Measurements from ENCODE around the gene EXOC7. TPM values are rescaled to one million over a fixed set of nuclear protein-coding genes. Genes with fewer than 3 reads are reported as not detected.

EXOC7 gene
- total and polyA plus RNA-seq, 12 donors, result 65.7 to 145 (median 95.8) TPM

DNA sequence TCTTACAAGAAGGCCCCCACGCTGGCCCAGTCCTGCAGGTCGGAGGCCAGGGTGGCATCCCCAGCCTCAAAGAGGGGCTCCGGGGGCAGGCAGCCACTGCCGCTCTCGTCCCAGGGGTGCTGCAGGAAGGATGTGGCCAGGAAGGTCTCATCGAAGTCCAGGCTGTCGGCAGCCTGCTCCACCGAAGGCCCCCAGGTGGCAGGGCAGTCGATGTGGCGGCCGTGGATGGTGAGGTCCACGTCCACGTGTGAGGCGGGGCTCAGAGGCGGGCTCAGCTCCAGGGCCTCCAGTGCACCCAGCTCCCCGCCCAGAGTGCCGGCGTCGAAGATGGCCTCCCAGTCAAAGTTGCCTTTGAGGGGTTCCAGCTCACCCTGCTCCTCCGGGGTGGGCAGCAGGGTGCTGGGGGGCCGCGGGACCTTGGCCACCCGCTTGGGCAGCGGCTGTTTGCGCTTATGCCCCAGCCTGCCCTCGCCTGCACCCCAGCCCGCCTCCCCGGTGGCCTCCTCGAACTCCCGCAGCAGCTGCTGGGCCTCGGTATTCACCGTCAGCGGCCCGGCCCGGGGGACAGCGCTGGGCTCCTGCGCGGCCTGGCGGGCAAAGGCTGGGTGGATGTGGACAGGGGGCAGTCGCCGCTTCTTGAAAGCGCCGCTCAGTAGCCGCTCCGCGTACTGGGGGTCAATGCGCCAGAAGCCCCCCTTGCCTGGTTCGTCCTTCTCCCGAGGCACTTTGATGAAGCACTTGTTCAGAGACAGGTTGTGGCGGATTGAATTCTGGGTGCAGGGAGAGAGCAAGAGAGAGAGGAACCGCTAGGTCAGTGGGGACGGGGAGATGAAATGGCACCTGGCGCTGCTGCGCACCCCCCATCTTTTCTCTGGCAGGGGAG is 34.0 kb upstream of the EXOC7 start:
- intact Hi-C loops (cut with DNase I), result no loop called here
- TF ChIP-seq, protein P1, sequence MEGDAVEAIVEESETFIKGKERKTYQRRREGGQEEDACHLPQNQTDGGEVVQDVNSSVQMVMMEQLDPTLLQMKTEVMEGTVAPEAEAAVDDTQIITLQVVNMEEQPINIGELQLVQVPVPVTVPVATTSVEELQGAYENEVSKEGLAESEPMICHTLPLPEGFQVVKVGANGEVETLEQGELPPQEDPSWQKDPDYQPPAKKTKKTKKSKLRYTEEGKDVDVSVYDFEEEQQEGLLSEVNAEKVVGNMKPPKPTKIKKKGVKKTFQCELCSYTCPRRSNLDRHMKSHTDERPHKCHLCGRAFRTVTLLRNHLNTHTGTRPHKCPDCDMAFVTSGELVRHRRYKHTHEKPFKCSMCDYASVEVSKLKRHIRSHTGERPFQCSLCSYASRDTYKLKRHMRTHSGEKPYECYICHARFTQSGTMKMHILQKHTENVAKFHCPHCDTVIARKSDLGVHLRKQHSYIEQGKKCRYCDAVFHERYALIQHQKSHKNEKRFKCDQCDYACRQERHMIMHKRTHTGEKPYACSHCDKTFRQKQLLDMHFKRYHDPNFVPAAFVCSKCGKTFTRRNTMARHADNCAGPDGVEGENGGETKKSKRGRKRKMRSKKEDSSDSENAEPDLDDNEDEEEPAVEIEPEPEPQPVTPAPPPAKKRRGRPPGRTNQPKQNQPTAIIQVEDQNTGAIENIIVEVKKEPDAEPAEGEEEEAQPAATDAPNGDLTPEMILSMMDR (IDR thresholded peaks at IDR 0.05), result no peak
- TF ChIP-seq POLR2A (IDR thresholded peaks at IDR 0.05), result no peak
- H3K27me3 ChIP-seq, result peaks cover 53% of the 10 kb centered on the region
- WGBS, 4 donors, result 54 to 91% (median 62%) methylated on average over 6 to 54 of the region's 54 CpGs
- peaks cover 3 to 20% of the 10 kb centered on the region in 2 donors for H3K4me1 ChIP-seq (replicated peaks in 1 of 2)
- DNase-seq, result no peak
- H3K9me3 ChIP-seq (replicated peaks in 1 of 3), result no peaks in the 10 kb centered on the region
- no peak overlapping the region for H3K27ac ChIP-seq
- no peaks in the 10 kb centered on the region for H3K36me3 ChIP-seq (replicated peaks in 1 of 2)
- H3K4me3 ChIP-seq, result no peak overlapping the region

DNA sequence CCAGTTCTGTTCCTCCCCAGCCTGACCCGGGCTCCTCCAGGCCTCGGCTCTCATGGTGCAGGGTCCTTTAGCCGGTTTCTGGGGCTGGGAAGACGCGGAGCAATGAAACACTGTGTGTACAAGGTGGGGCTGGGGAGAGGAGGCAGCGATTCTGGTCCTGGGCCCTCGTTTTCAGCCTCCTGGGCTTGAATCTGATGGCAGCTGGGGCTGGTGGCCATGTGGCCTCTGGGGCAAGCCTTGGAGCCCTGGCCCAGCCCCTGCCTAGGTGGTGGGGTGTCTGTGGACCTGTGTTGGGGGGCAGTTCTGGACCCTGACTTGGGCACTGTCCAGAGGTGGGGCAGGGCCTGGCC is 33.4 kb upstream of the EXOC7 start:
- WGBS, 4 donors, result 27 to 78% (median 65%) methylated on average over 3 to 7 of the region's 7 CpGs
- no peak for DNase-seq
- Histone ChIP-seq H3K27me3 (peaks cover 57% of the 10 kb centered on the region), H3K27ac (no peak overlapping the region), H3K4me3 (no peak overlapping the region), H3K9me3 (replicated peaks in 1 of 3) (no peaks in the 10 kb centered on the region), H3K36me3 (replicated peaks in 1 of 2) (no peaks in the 10 kb centered on the region), H3K4me1 (replicated peaks in 1 of 2) (peaks cover 3 to 20% of the 10 kb centered on the region in 2 donors)
- intact Hi-C loops (cut with DNase I), result no loop called here
- TF ChIP-seq POLR2A (IDR thresholded peaks at IDR 0.05), result no peak
- TF ChIP-seq, protein P1 (IDR thresholded peaks at IDR 0.05), result no peak

- WGBS, 4 donors, result 66 to 80% (median 76%) methylated on average over 10 to 16 of the region's 16 CpGs
- DNase-seq, result no peak
- intact Hi-C loops (cut with DNase I), result no loop called here
- peaks cover 61% of the 10 kb centered on the region for H3K27me3 ChIP-seq
- no peaks in the 10 kb centered on the region for H3K9me3 ChIP-seq (replicated peaks in 1 of 3)
- no peak overlapping the region for H3K4me3 ChIP-seq
- H3K4me1 ChIP-seq (replicated peaks in 1 of 2), result peaks cover 1 to 15% of the 10 kb centered on the region in 2 donors
- no peak for TF ChIP-seq POLR2A (IDR thresholded peaks at IDR 0.05)
- TF ChIP-seq, protein P1 (IDR thresholded peaks at IDR 0.05), result no peak
- H3K36me3 ChIP-seq (replicated peaks in 1 of 2), result no peaks in the 10 kb centered on the region
- no peak overlapping the region for H3K27ac ChIP-seq
Observed at GRCh38 chr17:76136276-76137000, 32.9 kb upstream of the EXOC7 start.

GRCh38 chr17:76135810-76136188 is 32.2 kb upstream of the EXOC7 start:
- H3K4me3 ChIP-seq, result no peak overlapping the region
- H3K4me1 ChIP-seq (replicated peaks in 1 of 2), result peaks cover 0 to 9% of the 10 kb centered on the region in 2 donors
- peaks cover 61% of the 10 kb centered on the region for H3K27me3 ChIP-seq
- intact Hi-C loops (cut with DNase I), result no loop called here
- no peak for TF ChIP-seq POLR2A (IDR thresholded peaks at IDR 0.05)
- TF ChIP-seq, protein P1 (IDR thresholded peaks at IDR 0.05), result no peak
- H3K9me3 ChIP-seq (replicated peaks in 1 of 3), result no peaks in the 10 kb centered on the region
- 72 to 83% (median 76%) methylated on average over 7 to 8 of the region's 8 CpGs; no CpG with 5 or more reads in 1 of the 4 donors for WGBS, 4 donors
- H3K36me3 ChIP-seq (replicated peaks in 1 of 2), result no peaks in the 10 kb centered on the region
- DNase-seq, result no peak
- H3K27ac ChIP-seq, result no peak overlapping the region
